Stomach (tissue), 4 donors: ENCODE data around the gene JCHAIN.

Experiments
- CTCF ChIP-seq, 7 experiments: fragments of 450-650 bp in 4 of 7; fragments of 200-600 bp in 3 of 7; sonication (generic) in 3 of 7; IDR thresholded peaks; one replicate each; pipeline ENCODE4 v1.5.1; 2016 to 2019; ENCODE audit warnings: antibody characterized with exemption in 7 of 7, control low read depth in 2 of 7, mild to moderate bottlenecking in 1 of 7
- EP300 ChIP-seq: sonication (generic); formaldehyde crosslinking; IDR thresholded peaks from one replicate; pipeline ENCODE4 v1.6.1; 2017; ENCODE audit warnings: antibody characterized with exemption
- POLR2A ChIP-seq, 4 donors: fragments of 450-650 bp; IDR thresholded peaks; one replicate each; pipeline ENCODE4 v1.6.1; 2016; ENCODE audit warnings: antibody characterized with exemption in 4 of 4, control low read depth in 2 of 4, mild to moderate bottlenecking in 1 of 4, moderate library complexity in 1 of 4
- POLR2AphosphoS5 ChIP-seq, 3 donors: sonication (generic); formaldehyde crosslinking; IDR thresholded peaks; one replicate each; pipeline ENCODE4 v1.6.1; 2016; ENCODE audit warnings: antibody characterized with exemption in 3 of 3

- TF ChIP-seq CTCF (IDR thresholded peaks at IDR 0.05) (no peak), POLR2AphosphoS5 (IDR thresholded peaks at IDR 0.05) (no peak), POLR2A (IDR thresholded peaks at IDR 0.05) (no peak), EP300 (no peak)
Measured at GRCh38 chr4:70607334-70607853, 58.9 kb downstream of the JCHAIN start.
